ENCODE measurements around the gene PDXDC1. TPM values are rescaled to one million over a fixed set of nuclear protein-coding genes. Genes with fewer than 3 reads are reported as not detected.
"Not testable (repeated sequence)": the region's sequence is repeated elsewhere in the genome, so short reads cannot be mapped to it uniquely, and the experiment has no call there.

PDXDC1 gene
- total RNA-seq, 2 experiments from 2014 or later: 64.0 to 75.0 TPM

GRCh38 chr16:15049581-15050180 lies 74.9 kb downstream of the PDXDC1 start:
- ChIA-PET POLR2A (interaction anchor here (0.6 to 0.8 kb wide), 2 partner anchors 12 to 75 kb away, joined by 3 to 4 read pairs; partner anchors contain the start of gene PDXDC1), CTCF (interaction anchor here (1.6 kb wide), 1 partner anchor 10 kb away, joined by 5 read pairs; no protein-coding TSS in a partner anchor)
- Histone ChIP-seq H3K36me3 (ENCODE audit: insufficient read depth, low read length) (peaks cover 13% of the 10 kb centered on the region), H3K4me1 (ENCODE audit: insufficient read depth, low read length) (peaks cover 7% of the 10 kb centered on the region), H3K4me3 (ENCODE audit: low read length) (no peak overlapping the region), H3K9me3 (ENCODE audit: control insufficient read depth in 1 of 2, insufficient read depth in 1 of 2, low read length in 2 of 2) (no peaks in the 10 kb centered on the region), H3K27ac (ENCODE audit: low read depth in 1 of 2, low read length in 2 of 2) (no peak overlapping the region), H3K27me3 (ENCODE audit: control insufficient read depth in 1 of 2, insufficient read depth in 2 of 2, low read length in 2 of 2) (no peaks in the 10 kb centered on the region)
- Mint-ChIP-seq H3K27ac (no peak overlapping the region), H3K36me3 (ENCODE audit: low read depth) (peaks cover 17% of the 10 kb centered on the region), H3K4me3 (no peak overlapping the region), H3K27me3 (no peaks in the 10 kb centered on the region), H3K9me3 (no peaks in the 10 kb centered on the region), H3K4me1 (ENCODE audit: low read depth) (peaks cover 15% of the 10 kb centered on the region)
- ATAC-seq (ENCODE audit: poor library complexity) (no peak), DNase-seq (no peak)
- no peak for TF ChIP-seq CTCF (IDR thresholded peaks at IDR 0.05)
- intact Hi-C loops (cut with DNase I, micrococcal nuclease): loop anchor here in 1 of 2 experiments (10.0 kb wide), 3 partner anchors 75 to 415 kb away; partner anchors contain the start of genes BFAR, PARN and PDXDC1

GRCh38 chr16:15050440-15050839 lies 75.6 kb downstream of the PDXDC1 start:
- not testable (repeated sequence) for H3K27ac ChIP-seq (ENCODE audit: low read depth in 1 of 2, low read length in 2 of 2); H3K4me3 Mint-ChIP-seq; ATAC-seq (ENCODE audit: poor library complexity); H3K9me3 ChIP-seq (ENCODE audit: control insufficient read depth in 1 of 2, insufficient read depth in 1 of 2, low read length in 2 of 2); H3K9me3 Mint-ChIP-seq; H3K4me3 ChIP-seq (ENCODE audit: low read length); H3K27me3 ChIP-seq (ENCODE audit: control insufficient read depth in 1 of 2, insufficient read depth in 2 of 2, low read length in 2 of 2); H3K27me3 Mint-ChIP-seq; DNase-seq; H3K27ac Mint-ChIP-seq
- POLR2A ChIA-PET: interaction anchor here (0.6 kb wide), 1 partner anchor 13 kb away, joined by 3 read pairs; no protein-coding TSS in a partner anchor
- intact Hi-C loops (cut with DNase I, micrococcal nuclease): loop anchor here in 1 of 2 experiments (10.0 kb wide), 3 partner anchors 76 to 416 kb away; partner anchors contain the start of genes BFAR, PARN and PDXDC1
- H3K4me1 Mint-ChIP-seq (ENCODE audit: low read depth): peaks cover 20% of the 10 kb centered on the region
- CTCF ChIA-PET: interaction anchor here (0.8 to 1.6 kb wide), 2 partner anchors 10 to 20 kb away, joined by 4 to 5 read pairs; no protein-coding TSS in a partner anchor
- Histone ChIP-seq H3K4me1 (ENCODE audit: insufficient read depth, low read length) (peaks cover 15% of the 10 kb centered on the region), H3K36me3 (ENCODE audit: insufficient read depth, low read length) (peaks cover 13% of the 10 kb centered on the region)
- H3K36me3 Mint-ChIP-seq (ENCODE audit: low read depth): peaks cover 17% of the 10 kb centered on the region

GRCh38 chr16:15051387-15051951 lies 76.6 kb downstream of the PDXDC1 start:
- DNase-seq (no peak), ATAC-seq (ENCODE audit: poor library complexity) (no peak)
- POLR2A ChIA-PET: no interaction called here
- H3K4me3 Mint-ChIP-seq: no peak overlapping the region
- H3K9me3 Mint-ChIP-seq: no peaks in the 10 kb centered on the region
- H3K27me3 ChIP-seq (ENCODE audit: control insufficient read depth in 1 of 2, insufficient read depth in 2 of 2, low read length in 2 of 2): no peaks in the 10 kb centered on the region
- peaks cover 21% of the 10 kb centered on the region for H3K4me1 ChIP-seq (ENCODE audit: insufficient read depth, low read length)
- no peak overlapping the region for H3K4me3 ChIP-seq (ENCODE audit: low read length)
- peaks cover 25% of the 10 kb centered on the region for H3K4me1 Mint-ChIP-seq (ENCODE audit: low read depth)
- no peak overlapping the region for H3K27ac ChIP-seq (ENCODE audit: low read depth in 1 of 2, low read length in 2 of 2)
- peaks cover 13% of the 10 kb centered on the region for H3K36me3 ChIP-seq (ENCODE audit: insufficient read depth, low read length)
- peaks cover 8% of the 10 kb centered on the region for H3K36me3 Mint-ChIP-seq (ENCODE audit: low read depth)
- no peak for TF ChIP-seq CTCF (IDR thresholded peaks at IDR 0.05)
- no peaks in the 10 kb centered on the region for H3K9me3 ChIP-seq (ENCODE audit: control insufficient read depth in 1 of 2, insufficient read depth in 1 of 2, low read length in 2 of 2)
- intact Hi-C loops (cut with DNase I, micrococcal nuclease): loop anchor here in 1 of 2 experiments (10.0 kb wide), 3 partner anchors 77 to 417 kb away; partner anchors contain the start of genes BFAR, PARN and PDXDC1
- no peak overlapping the region for H3K27ac Mint-ChIP-seq
- CTCF ChIA-PET: no interaction called here
- H3K27me3 Mint-ChIP-seq: no peaks in the 10 kb centered on the region

All from CD4-positive, alpha-beta T cell (primary cell).